HG03095 (cell line): Measurements from ENCODE around the gene ARHGAP5.

Experiments
- ATAC-seq: cut with Tn5 transposase; IDR thresholded peaks from one replicate; pipeline ENCODE4 v1.9.1; 2021; ENCODE audit warnings: moderate library complexity; ENCODE audit not compliant: unreplicated experiment

ARHGAP5 gene

GRCh38 chr14:32077081-32078022, at the start of gene ARHGAP5:
Gene ARHGAP5 (plus strand): TSS chr14:32077304. CDS start chr14:32090670, 13,366 bp downstream.
- ATAC-seq = peak; percentile 27

- ATAC-seq = no peak
These were observed 48.5 kb upstream of the ARHGAP5 start for GRCh38 chr14:32028599-32028998.

- no peak for ATAC-seq
These were observed 43.6 kb upstream of the ARHGAP5 start for GRCh38 chr14:32033543-32033942.

GRCh38 chr14:32038876-32039275, 38.2 kb upstream of the ARHGAP5 start:
- ATAC-seq = no peak

GRCh38 chr14:32039401-32040030, 37.6 kb upstream of the ARHGAP5 start:
- no peak for ATAC-seq

- ATAC-seq = no peak
These were observed 33.5 kb upstream of the ARHGAP5 start for GRCh38 chr14:32043624-32044023.

GRCh38 chr14:32044454-32044853, 32.6 kb upstream of the ARHGAP5 start:
- no peak for ATAC-seq

- no peak for ATAC-seq
These were observed 29.3 kb upstream of the ARHGAP5 start for GRCh38 chr14:32047791-32048190.

GRCh38 chr14:32049361-32050088, 27.6 kb upstream of the ARHGAP5 start:
- ATAC-seq = no peak

GRCh38 chr14:32050878-32051277, 26.2 kb upstream of the ARHGAP5 start:
- no peak for ATAC-seq

GRCh38 chr14:32054536-32054935, 22.6 kb upstream of the ARHGAP5 start:
- no peak for ATAC-seq

GRCh38 chr14:32055175-32055574, 21.9 kb upstream of the ARHGAP5 start:
- no peak for ATAC-seq

- no peak for ATAC-seq
These were observed 17.4 kb upstream of the ARHGAP5 start for GRCh38 chr14:32059702-32060101.

- ATAC-seq = no peak
These were observed 12.2 kb upstream of the ARHGAP5 start for GRCh38 chr14:32064931-32065330.

- ATAC-seq = no peak
These were observed 8.4 kb upstream of the ARHGAP5 start for GRCh38 chr14:32068708-32069107.

- no peak for ATAC-seq
These were observed 6.8 kb upstream of the ARHGAP5 start for GRCh38 chr14:32070282-32070681.

GRCh38 chr14:32072676-32073075, 4.4 kb upstream of the ARHGAP5 start:
- ATAC-seq = no peak

GRCh38 chr14:32073537-32074189, 3.4 kb upstream of the ARHGAP5 start:
- no peak for ATAC-seq

- ATAC-seq = no peak
These were observed 2.1 kb upstream of the ARHGAP5 start for GRCh38 chr14:32074887-32075572.

GRCh38 chr14:32075672-32076277, 1.3 kb upstream of the ARHGAP5 start:
- no peak for ATAC-seq
